ENCODE results near the gene GPC4.

DNA sequence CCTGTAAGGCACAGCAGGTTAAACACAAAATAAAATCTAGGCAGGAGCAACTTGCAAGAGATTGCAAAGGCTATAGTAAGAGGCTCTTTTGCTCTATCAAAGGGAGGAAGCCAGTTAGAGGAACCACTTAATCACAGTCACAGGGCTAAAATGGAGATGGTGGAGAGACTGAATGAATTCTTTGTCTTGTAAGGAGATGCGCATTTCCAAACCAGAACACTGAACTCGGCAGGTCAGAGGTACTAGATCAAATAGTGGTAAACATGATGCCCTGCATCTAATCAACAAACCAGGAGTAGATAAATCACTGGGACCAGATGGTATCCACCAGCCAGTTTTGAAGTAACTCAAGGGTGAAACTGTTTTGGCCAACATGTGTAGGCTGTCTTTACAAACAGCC lies 55.8 kb downstream of the GPC4 start:
- TF ChIP-seq ZIC2 (tag by site-specific recombination; IDR thresholded peaks at IDR 0.05) (no peak), PRDM1 (tag by site-specific recombination; IDR thresholded peaks at IDR 0.05) (no peak), ZNF621 (tag by site-specific recombination; IDR thresholded peaks at IDR 0.05) (no peak), SETDB1 (IDR thresholded peaks at IDR 0.05; ENCODE audit: insufficient read length, low read length) (no peak), ZNF394 (tag by site-specific recombination; IDR thresholded peaks at IDR 0.05; ENCODE audit: borderline replicate concordance) (no peak), TCF7L2 (IDR thresholded peaks at IDR 0.05; ENCODE audit: borderline replicate concordance, low read depth, low read length) (no peak), ZBTB7A (tag by site-specific recombination; IDR thresholded peaks at IDR 0.05; ENCODE audit: low read depth) (no peak), YY1 (tag by site-specific recombination; IDR thresholded peaks at IDR 0.05) (no peak)
- TF ChIP-seq, protein P1, sequence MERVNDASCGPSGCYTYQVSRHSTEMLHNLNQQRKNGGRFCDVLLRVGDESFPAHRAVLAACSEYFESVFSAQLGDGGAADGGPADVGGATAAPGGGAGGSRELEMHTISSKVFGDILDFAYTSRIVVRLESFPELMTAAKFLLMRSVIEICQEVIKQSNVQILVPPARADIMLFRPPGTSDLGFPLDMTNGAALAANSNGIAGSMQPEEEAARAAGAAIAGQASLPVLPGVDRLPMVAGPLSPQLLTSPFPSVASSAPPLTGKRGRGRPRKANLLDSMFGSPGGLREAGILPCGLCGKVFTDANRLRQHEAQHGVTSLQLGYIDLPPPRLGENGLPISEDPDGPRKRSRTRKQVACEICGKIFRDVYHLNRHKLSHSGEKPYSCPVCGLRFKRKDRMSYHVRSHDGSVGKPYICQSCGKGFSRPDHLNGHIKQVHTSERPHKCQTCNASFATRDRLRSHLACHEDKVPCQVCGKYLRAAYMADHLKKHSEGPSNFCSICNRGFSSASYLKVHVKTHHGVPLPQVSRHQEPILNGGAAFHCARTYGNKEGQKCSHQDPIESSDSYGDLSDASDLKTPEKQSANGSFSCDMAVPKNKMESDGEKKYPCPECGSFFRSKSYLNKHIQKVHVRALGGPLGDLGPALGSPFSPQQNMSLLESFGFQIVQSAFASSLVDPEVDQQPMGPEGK (tag by site-specific recombination; IDR thresholded peaks at IDR 0.05) = no peak
- TF ChIP-seq, protein P2, sequence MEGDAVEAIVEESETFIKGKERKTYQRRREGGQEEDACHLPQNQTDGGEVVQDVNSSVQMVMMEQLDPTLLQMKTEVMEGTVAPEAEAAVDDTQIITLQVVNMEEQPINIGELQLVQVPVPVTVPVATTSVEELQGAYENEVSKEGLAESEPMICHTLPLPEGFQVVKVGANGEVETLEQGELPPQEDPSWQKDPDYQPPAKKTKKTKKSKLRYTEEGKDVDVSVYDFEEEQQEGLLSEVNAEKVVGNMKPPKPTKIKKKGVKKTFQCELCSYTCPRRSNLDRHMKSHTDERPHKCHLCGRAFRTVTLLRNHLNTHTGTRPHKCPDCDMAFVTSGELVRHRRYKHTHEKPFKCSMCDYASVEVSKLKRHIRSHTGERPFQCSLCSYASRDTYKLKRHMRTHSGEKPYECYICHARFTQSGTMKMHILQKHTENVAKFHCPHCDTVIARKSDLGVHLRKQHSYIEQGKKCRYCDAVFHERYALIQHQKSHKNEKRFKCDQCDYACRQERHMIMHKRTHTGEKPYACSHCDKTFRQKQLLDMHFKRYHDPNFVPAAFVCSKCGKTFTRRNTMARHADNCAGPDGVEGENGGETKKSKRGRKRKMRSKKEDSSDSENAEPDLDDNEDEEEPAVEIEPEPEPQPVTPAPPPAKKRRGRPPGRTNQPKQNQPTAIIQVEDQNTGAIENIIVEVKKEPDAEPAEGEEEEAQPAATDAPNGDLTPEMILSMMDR (tag by site-specific recombination; IDR thresholded peaks at IDR 0.05) = no peak
- TF ChIP-seq, protein P3, sequence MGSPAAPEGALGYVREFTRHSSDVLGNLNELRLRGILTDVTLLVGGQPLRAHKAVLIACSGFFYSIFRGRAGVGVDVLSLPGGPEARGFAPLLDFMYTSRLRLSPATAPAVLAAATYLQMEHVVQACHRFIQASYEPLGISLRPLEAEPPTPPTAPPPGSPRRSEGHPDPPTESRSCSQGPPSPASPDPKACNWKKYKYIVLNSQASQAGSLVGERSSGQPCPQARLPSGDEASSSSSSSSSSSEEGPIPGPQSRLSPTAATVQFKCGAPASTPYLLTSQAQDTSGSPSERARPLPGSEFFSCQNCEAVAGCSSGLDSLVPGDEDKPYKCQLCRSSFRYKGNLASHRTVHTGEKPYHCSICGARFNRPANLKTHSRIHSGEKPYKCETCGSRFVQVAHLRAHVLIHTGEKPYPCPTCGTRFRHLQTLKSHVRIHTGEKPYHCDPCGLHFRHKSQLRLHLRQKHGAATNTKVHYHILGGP (tag by site-specific recombination; IDR thresholded peaks at IDR 0.05) = no peak
- TF ChIP-seq, protein P4, sequence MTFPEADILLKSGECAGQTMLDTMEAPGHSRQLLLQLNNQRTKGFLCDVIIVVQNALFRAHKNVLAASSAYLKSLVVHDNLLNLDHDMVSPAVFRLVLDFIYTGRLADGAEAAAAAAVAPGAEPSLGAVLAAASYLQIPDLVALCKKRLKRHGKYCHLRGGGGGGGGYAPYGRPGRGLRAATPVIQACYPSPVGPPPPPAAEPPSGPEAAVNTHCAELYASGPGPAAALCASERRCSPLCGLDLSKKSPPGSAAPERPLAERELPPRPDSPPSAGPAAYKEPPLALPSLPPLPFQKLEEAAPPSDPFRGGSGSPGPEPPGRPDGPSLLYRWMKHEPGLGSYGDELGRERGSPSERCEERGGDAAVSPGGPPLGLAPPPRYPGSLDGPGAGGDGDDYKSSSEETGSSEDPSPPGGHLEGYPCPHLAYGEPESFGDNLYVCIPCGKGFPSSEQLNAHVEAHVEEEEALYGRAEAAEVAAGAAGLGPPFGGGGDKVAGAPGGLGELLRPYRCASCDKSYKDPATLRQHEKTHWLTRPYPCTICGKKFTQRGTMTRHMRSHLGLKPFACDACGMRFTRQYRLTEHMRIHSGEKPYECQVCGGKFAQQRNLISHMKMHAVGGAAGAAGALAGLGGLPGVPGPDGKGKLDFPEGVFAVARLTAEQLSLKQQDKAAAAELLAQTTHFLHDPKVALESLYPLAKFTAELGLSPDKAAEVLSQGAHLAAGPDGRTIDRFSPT (tag by site-specific recombination; IDR thresholded peaks at IDR 0.05) = no peak

Data from HEK293 (cell line).